GM12891 (cell line): ENCODE results near the gene ISG15.

Source experiments
- PAX5 ChIP-seq: IDR thresholded peaks from 2 replicates; pipeline ENCODE4 v1.6.1; 2011; ENCODE audit warnings: low read length, moderate library complexity, mild to moderate bottlenecking; ENCODE audit not compliant: insufficient read depth, severe bottlenecking
- POLR2A ChIP-seq: IDR thresholded peaks from 2 replicates; pipeline ENCODE4 v1.6.1; 2011; ENCODE audit warnings: low read depth, low read length, control low read depth
- POLR2AphosphoS5 ChIP-seq: IDR thresholded peaks from 2 replicates; pipeline ENCODE4 v1.6.1; 2011; ENCODE audit warnings: low read depth, low read length, control low read depth
- POU2F2 ChIP-seq: IDR thresholded peaks from 2 replicates; pipeline ENCODE4 v1.6.1; 2011; ENCODE audit warnings: low read depth, mild to moderate bottlenecking, control low read depth, low read length, moderate library complexity
- SPI1 ChIP-seq: IDR thresholded peaks from 2 replicates; pipeline ENCODE4 v1.6.1; 2011; ENCODE audit warnings: low read depth, low read length, control low read depth
- TAF1 ChIP-seq: IDR thresholded peaks from 2 replicates; pipeline ENCODE4 v1.6.1; 2011; ENCODE audit warnings: low read depth, low read length, control low read depth

DNA sequence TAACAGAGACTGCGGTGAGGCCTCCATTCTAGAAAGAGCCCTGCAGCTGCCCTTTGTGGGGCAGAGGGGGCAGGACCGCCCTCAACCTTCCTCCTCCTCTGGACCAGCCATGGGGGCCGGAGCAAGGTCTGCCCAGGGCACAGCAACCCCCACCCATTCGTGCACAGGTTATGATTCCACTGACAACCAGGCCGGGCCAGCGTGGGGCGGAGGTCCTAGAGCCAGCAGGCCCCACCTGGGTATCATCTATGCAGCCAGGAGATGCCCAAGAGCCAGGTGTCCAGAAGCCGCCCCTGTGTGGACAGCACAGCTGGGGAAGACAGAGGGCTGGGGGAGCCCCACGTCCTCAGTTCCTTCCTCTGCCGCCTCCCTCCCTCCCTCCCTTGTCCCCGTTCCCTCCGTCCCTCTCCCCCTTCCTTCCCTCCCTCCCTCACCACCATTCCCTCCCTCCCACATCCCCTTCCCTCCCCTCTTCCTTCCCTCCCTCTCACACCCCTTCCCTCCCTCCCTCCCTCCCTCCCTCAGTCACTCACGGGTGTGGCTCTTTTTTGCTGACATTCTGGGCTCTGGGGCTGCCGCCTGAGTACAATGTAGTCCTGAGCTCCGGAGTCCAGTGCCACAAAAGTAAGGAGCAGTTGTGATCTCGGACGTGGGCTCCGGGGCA, 48.5 kb downstream of the ISG15 start:
- TF ChIP-seq TAF1 (no peak), POLR2AphosphoS5 (no peak), POLR2A (no peak), SPI1 (no peak), PAX5 (no peak), POU2F2 (no peak)
